H1 (cell line): Measurements from ENCODE around the gene RPL41. TPM values are rescaled to one million over a fixed set of nuclear protein-coding genes. Genes with fewer than 3 reads are reported as not detected.

ENCODE experiments used
- ASH2L ChIP-seq: fragments of 200-600, 300-600 bp; sonication (generic); IDR thresholded peaks from one replicate; pipeline ENCODE4 v1.7.1; 2017; ENCODE audit warnings: low read length
- CBX5 ChIP-seq: fragments of 300-800, 300-1000 bp; sonication (generic); IDR thresholded peaks from 2 replicates; pipeline ENCODE4 v1.7.1; 2016; ENCODE audit warnings: antibody characterized with exemption, low read length, low read depth
- CBX8 ChIP-seq: fragments of 300-800, 300-1000 bp; sonication (generic); IDR thresholded peaks from 2 replicates; pipeline ENCODE4 v1.7.1; 2016; ENCODE audit warnings: low read depth, low read length, borderline replicate concordance
- CTBP2 ChIP-seq: IDR thresholded peaks from 2 replicates; pipeline ENCODE4 v1.7.0; 2011; ENCODE audit warnings: borderline replicate concordance, mild to moderate bottlenecking, moderate library complexity, mixed read lengths, low read length; ENCODE audit not compliant: insufficient read depth, insufficient read length
- CTCF ChIP-seq, 3 experiments: IDR thresholded peaks; 1 replicate in 2 of 3; 2 replicates in 1 of 3; pipeline versions ENCODE4 v1.5.1 to v1.6.1; 2011; ENCODE audit warnings: low read length in 3 of 3, mild to moderate bottlenecking in 3 of 3, inconsistent platforms in 2 of 3, low read depth in 1 of 3, moderate library complexity in 1 of 3; ENCODE audit not compliant: insufficient read depth in 1 of 3; ENCODE audit errors: control extremely low read depth in 1 of 3
- EGR1 ChIP-seq: IDR thresholded peaks from 2 replicates; pipeline ENCODE4 v1.6.1; 2011; ENCODE audit warnings: low read depth, low read length, borderline replicate concordance
- GABPA ChIP-seq: IDR thresholded peaks from 2 replicates; pipeline ENCODE4 v1.6.1; 2011; ENCODE audit warnings: mild to moderate bottlenecking, low read length, moderate library complexity, borderline replicate concordance; ENCODE audit not compliant: insufficient read depth
- HDAC2 ChIP-seq, 2 experiments: fragments of 300-600 bp in 1 of 2; sonication (generic) in 1 of 2; IDR thresholded peaks; 2 replicates each; pipeline ENCODE4 v1.6.1; 2011 to 2012; ENCODE audit warnings: low read depth in 2 of 2, low read length in 2 of 2, mild to moderate bottlenecking in 2 of 2, moderate library complexity in 2 of 2, borderline replicate concordance in 1 of 2, inconsistent platforms in 1 of 2
- KDM4A ChIP-seq: IDR thresholded peaks from one replicate; pipeline ENCODE4 v1.7.1; 2012; ENCODE audit warnings: low read depth, mild to moderate bottlenecking, moderate library complexity, low read length, inconsistent platforms; ENCODE audit not compliant: severe bottlenecking
- MAX ChIP-seq: IDR thresholded peaks from 2 replicates; pipeline ENCODE4 v1.6.1; 2012; ENCODE audit warnings: inconsistent platforms
- POLR2AphosphoS5 ChIP-seq: IDR thresholded peaks from 2 replicates; pipeline ENCODE4 v1.6.1; 2011; ENCODE audit warnings: low read depth, low read length
- SIN3A ChIP-seq, 2 experiments: IDR thresholded peaks in 1 of 2; conservative IDR thresholded peaks in 1 of 2; 2 replicates each; pipeline ENCODE4 v1.6.1; 2011 to 2012; ENCODE audit warnings: low read length in 2 of 2, improper control_type of control experiment in 1 of 2, low read depth in 1 of 2, mild to moderate bottlenecking in 1 of 2
- SIRT6 ChIP-seq: IDR thresholded peaks from one replicate; pipeline ENCODE4 v1.7.1; 2012; ENCODE audit warnings: low read length, inconsistent platforms
- SIX5 ChIP-seq: IDR thresholded peaks from 2 replicates; pipeline ENCODE4 v1.6.1; 2011; ENCODE audit warnings: mild to moderate bottlenecking, low read depth, low read length
- TBP ChIP-seq: IDR thresholded peaks from 2 replicates; pipeline ENCODE4 v1.6.1; 2011; ENCODE audit warnings: low read depth, low read length, improper control_type of control experiment
- ZNF274 ChIP-seq: IDR thresholded peaks from 2 replicates; pipeline ENCODE4 v1.7.0; 2012; ENCODE audit warnings: low read length, borderline replicate concordance; ENCODE audit errors: extremely low read depth
- polyA plus RNA-seq, 7 experiments: library from polyadenylated mRNA; depleted of rRNA in 3 of 7; stranded (reverse) in 5 of 7; unstranded in 2 of 7; fragments of >200 nt in 5 of 7; fragments of 200-250 nt in 2 of 7; gene quantifications; 1 replicate in 5 of 7; 2 replicates in 1 of 7; 4 replicates in 1 of 7; pipeline versions ENCODE4 v1.2.1 to v1.2.3, GENCODE V29; 2011 to 2013; ENCODE audit warnings: missing spikeins in 2 of 7, mixed read lengths in 2 of 7
- total RNA-seq: library from RNA; stranded (reverse); fragmentation: NEBNext Ultra II Directional; extraction: Animal tissue kit (Norgen Biotek cat#: 25700); gene quantifications from 2 replicates; pipeline ENCODE4 v1.2.1, GENCODE V29; 2021

The RPL41 gene
- total and polyA plus RNA-seq, 2 of the 8 experiments (the other 6 are each of a cell fraction or from before 2014, with no cell fraction given), result 4,440 to 16,488 TPM

- TF ChIP-seq SIN3A (conservative IDR thresholded peaks at IDR 0.05 in 1 of 2, IDR thresholded peaks at IDR 0.05 in 1 of 2; ENCODE audit: low read depth in 1 of 2, low read length in 2 of 2) (no peak), HDAC2 (IDR thresholded peaks at IDR 0.05; ENCODE audit: borderline replicate concordance in 1 of 2, low read depth in 2 of 2, low read length in 2 of 2) (no peak), MAX (no peak), CBX5 (no peak), CTBP2 (no peak), CTCF (IDR thresholded peaks at IDR 0.05; ENCODE audit: control extremely low read depth in 1 of 3, insufficient read depth in 1 of 3, low read depth in 1 of 3, low read length in 3 of 3) (peak in 2 of 3 experiments; percentile 4 to 30; a peak in 2 of 4 replicates), CBX8 (no peak), TBP (no peak), EGR1 (no peak), GABPA (no peak), SIX5 (no peak), KDM4A (no peak), ZNF274 (no peak), POLR2AphosphoS5 (no peak), SIRT6 (no peak), ASH2L (peak; percentile 46)
Observed at GRCh38 chr12:56080556-56081138, 35.8 kb upstream of the RPL41 start (continued).
